Astrocyte of the hippocampus (primary cell): ENCODE measurements around the gene PRTG.

Experiments
- DNase-seq: peaks from one replicate; pipeline ENCODE4 v3.0.0; 2011; ENCODE audit warnings: low read depth, low spot score

Gene PRTG

GRCh38 chr15:55562601-55563000 is 180.4 kb downstream of the PRTG start:
- no peak for DNase-seq
